OCI-LY7 (cell line): ENCODE measurements around the gene ACOT13. TPM values are rescaled to one million over a fixed set of nuclear protein-coding genes. Genes with fewer than 3 reads are reported as not detected.

Experiments
- BruUV-seq: library from RNA; stranded (reverse); fragments of 400-500 nt; replicated peaks from 2 replicates; lab custom pipeline; 2021; lab: Mats Ljungman, UMichigan
- CTCF ChIA-PET: fragments of 300-600 bp; sonication (Branson Sonifier 250); formaldehyde crosslinking; loops from one replicate; lab custom pipeline; 2022; ENCODE audit warnings: antibody characterized with exemption; ENCODE audit not compliant: unreplicated experiment; lab: Charles Lee
- POLR2A ChIA-PET: fragments of 300-600 bp; sonication (Branson Sonifier 250); formaldehyde crosslinking; loops from one replicate; lab custom pipeline; 2022; ENCODE audit warnings: antibody characterized with exemption; lab: Charles Lee
- DNase-seq: peaks from one replicate; pipeline ENCODE4 v3.0.0-alpha.2; 2015; ENCODE audit warnings: low spot score
- H2AFZ ChIP-seq: fragments of 200-600 bp; sonication (generic), shearing (Covaris generic); 2 replicates; pipeline ENCODE4 v1.6.1; 2014; ENCODE audit warnings: mild to moderate bottlenecking, antibody characterized with exemption, low read length, moderate library complexity
- H3K27ac ChIP-seq: fragments of 200-600 bp; sonication (generic); 2 replicates; pipeline ENCODE4 v1.5.1; 2014; ENCODE audit warnings: mixed run types, low read depth, mild to moderate bottlenecking, moderate library complexity, low read length, inconsistent platforms; ENCODE audit not compliant: poor library complexity, severe bottlenecking
- H3K36me3 ChIP-seq: fragments of 200-600 bp; sonication (generic); 2 replicates; pipeline ENCODE4 v1.6.1; 2014; ENCODE audit warnings: mild to moderate bottlenecking, antibody characterized with exemption, low read length, moderate library complexity, mixed read lengths; ENCODE audit not compliant: insufficient read depth
- H3K4me1 ChIP-seq: fragments of 200-600 bp; sonication (generic); 2 replicates; pipeline ENCODE4 v1.5.1; 2014; ENCODE audit warnings: mild to moderate bottlenecking, low read length; ENCODE audit not compliant: insufficient read depth, poor library complexity, severe bottlenecking
- H3K4me2 ChIP-seq: fragments of 200-600 bp; sonication (generic); 2 replicates; pipeline ENCODE4 v1.6.1; 2014; ENCODE audit warnings: mild to moderate bottlenecking, low read length
- H3K4me3 ChIP-seq: fragments of 200-600 bp; sonication (generic); 2 replicates; pipeline ENCODE4 v1.5.1; 2014; ENCODE audit warnings: mild to moderate bottlenecking, low read depth, low read length; ENCODE audit not compliant: poor library complexity, severe bottlenecking
- H3K79me2 ChIP-seq: fragments of 200-600 bp; sonication (generic); 2 replicates; pipeline ENCODE4 v1.6.1; 2016; ENCODE audit warnings: low read depth, mild to moderate bottlenecking, low read length, moderate library complexity, mixed read lengths; ENCODE audit not compliant: insufficient read depth
- H3K9me2 ChIP-seq: fragments of 200-600 bp; sonication (generic); 2 replicates; pipeline ENCODE4 v1.6.1; 2016; ENCODE audit warnings: mild to moderate bottlenecking, low read length, mixed read lengths; ENCODE audit not compliant: insufficient read depth
- H3K9me3 ChIP-seq: fragments of 200-600 bp; sonication (generic); 2 replicates; pipeline ENCODE4 v1.6.1; 2014; ENCODE audit warnings: mild to moderate bottlenecking, mixed run types, low read length, mixed read lengths
- H4K20me1 ChIP-seq: fragments of 200-600 bp; sonication (generic); 2 replicates; pipeline ENCODE4 v1.6.1; 2014; ENCODE audit warnings: mild to moderate bottlenecking, antibody characterized with exemption, low read length, moderate library complexity, mixed read lengths; ENCODE audit not compliant: insufficient read depth
- CTCF ChIP-seq: fragments of 200-600 bp; sonication (generic); conservative IDR thresholded peaks from 2 replicates; pipeline ENCODE4 v1.5.1; 2014; ENCODE audit warnings: mild to moderate bottlenecking, antibody characterized with exemption, low read length, moderate library complexity, mixed read lengths
- EZH2phosphoT487 ChIP-seq: fragments of 200-600 bp; sonication (generic); IDR thresholded peaks from 2 replicates; pipeline ENCODE4 v1.6.1; 2018; ENCODE audit warnings: low read depth, borderline replicate concordance, mild to moderate bottlenecking, mixed run types, antibody characterized with exemption, low read length, moderate library complexity, mixed read lengths
- intact Hi-C: fragments of 100-400 bp; cut with micrococcal nuclease; formaldehyde crosslinking; loops from one replicate; pipeline ENCODE4 v1.10.0; 2022; ENCODE audit not compliant: unreplicated experiment
- total RNA-seq, 2 experiments: library from RNA; depleted of rRNA in 1 of 2; stranded (reverse); fragments of >200 nt in 1 of 2; shearing (Covaris generic) in 1 of 2; gene quantifications; 2 replicates each; pipeline ENCODE4 v1.2.3, GENCODE V29; 2014 to 2022

The ACOT13 gene
- total RNA-seq, 2 experiments from 2014 or later, result 4.1 to 16.4 TPM

GRCh38 chr6:24630856-24631505 lies 35.9 kb upstream of the ACOT13 start:
- POLR2A ChIA-PET, result no interaction called here
- Histone ChIP-seq H4K20me1 (no peaks in the 10 kb centered on the region), H3K4me1 (no peaks in the 10 kb centered on the region), H3K36me3 (no peaks in the 10 kb centered on the region), H3K79me2 (no peaks in the 10 kb centered on the region), H3K9me2 (no peaks in the 10 kb centered on the region), H3K27ac (no peak overlapping the region), H3K4me3 (no peak overlapping the region), H3K4me2 (no peak overlapping the region), H3K9me3 (no peaks in the 10 kb centered on the region), H2AFZ (no peak overlapping the region)
- BruUV-seq, result no TSS peak
- DNase-seq, result no peak
- CTCF ChIA-PET, result no interaction called here
- TF ChIP-seq EZH2phosphoT487, result no peak
- TF ChIP-seq CTCF, result no peak
- intact Hi-C loops, result no loop called here

- POLR2A ChIA-PET, result no interaction called here
Measured at GRCh38 chr6:24631671-24632070, 35.2 kb upstream of the ACOT13 start.

More at GRCh38 chr6:24631671-24632070, 35.2 kb upstream of the ACOT13 start:
- Histone ChIP-seq H3K4me3 (no peak overlapping the region), H3K9me2 (no peaks in the 10 kb centered on the region), H2AFZ (no peak overlapping the region), H3K79me2 (no peaks in the 10 kb centered on the region), H4K20me1 (no peaks in the 10 kb centered on the region), H3K9me3 (no peaks in the 10 kb centered on the region), H3K4me2 (no peak overlapping the region), H3K36me3 (no peaks in the 10 kb centered on the region), H3K4me1 (no peaks in the 10 kb centered on the region), H3K27ac (no peak overlapping the region)
- CTCF ChIA-PET, result no interaction called here
- no peak for DNase-seq
- no TSS peak for BruUV-seq
- intact Hi-C loops, result no loop called here
- TF ChIP-seq CTCF (no peak), EZH2phosphoT487 (no peak)
